ENCODE measurements around the gene CCNI.
A peak's percentile ranks its signal among the peaks of the same experiment; 100 is the strongest.
"Not testable (repeated sequence)": the region's sequence is repeated elsewhere in the genome, so short reads cannot be mapped to it uniquely, and the experiment has no call there.

The CCNI gene

DNA sequence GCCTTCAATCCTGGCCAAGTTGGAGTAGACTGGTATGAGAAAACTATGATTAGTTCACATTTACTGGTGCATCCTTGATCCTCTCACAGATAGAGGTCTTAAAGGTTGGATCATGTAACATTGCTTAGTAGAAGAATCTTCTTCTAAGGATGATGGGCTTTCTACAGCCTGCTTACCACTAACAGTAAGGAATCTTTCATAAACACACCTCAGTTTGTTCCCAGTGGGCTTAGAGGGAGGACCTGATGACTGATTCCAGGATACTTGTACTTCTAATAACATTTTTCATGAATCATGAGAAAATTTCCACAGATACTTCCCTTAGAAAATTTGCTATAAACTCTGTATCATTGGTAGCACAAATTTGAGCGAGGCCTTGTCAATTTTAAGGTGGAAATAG lies 40.6 kb downstream of the CCNI start:
- Mint-ChIP-seq H3K9me3 (no peaks in the 10 kb centered on the region), H3K36me3 (ENCODE audit: low read depth) (peaks cover 76% of the 10 kb centered on the region), H3K4me3 (no peak overlapping the region), H3K27me3 (ENCODE audit: low read depth) (no peaks in the 10 kb centered on the region), H3K27ac (peak overlapping the region in 1 of 3 experiments; percentile 63), H3K4me1 (peaks cover 8% of the 10 kb centered on the region)
- TF ChIP-seq, protein P1, sequence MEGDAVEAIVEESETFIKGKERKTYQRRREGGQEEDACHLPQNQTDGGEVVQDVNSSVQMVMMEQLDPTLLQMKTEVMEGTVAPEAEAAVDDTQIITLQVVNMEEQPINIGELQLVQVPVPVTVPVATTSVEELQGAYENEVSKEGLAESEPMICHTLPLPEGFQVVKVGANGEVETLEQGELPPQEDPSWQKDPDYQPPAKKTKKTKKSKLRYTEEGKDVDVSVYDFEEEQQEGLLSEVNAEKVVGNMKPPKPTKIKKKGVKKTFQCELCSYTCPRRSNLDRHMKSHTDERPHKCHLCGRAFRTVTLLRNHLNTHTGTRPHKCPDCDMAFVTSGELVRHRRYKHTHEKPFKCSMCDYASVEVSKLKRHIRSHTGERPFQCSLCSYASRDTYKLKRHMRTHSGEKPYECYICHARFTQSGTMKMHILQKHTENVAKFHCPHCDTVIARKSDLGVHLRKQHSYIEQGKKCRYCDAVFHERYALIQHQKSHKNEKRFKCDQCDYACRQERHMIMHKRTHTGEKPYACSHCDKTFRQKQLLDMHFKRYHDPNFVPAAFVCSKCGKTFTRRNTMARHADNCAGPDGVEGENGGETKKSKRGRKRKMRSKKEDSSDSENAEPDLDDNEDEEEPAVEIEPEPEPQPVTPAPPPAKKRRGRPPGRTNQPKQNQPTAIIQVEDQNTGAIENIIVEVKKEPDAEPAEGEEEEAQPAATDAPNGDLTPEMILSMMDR (IDR thresholded peaks at IDR 0.05; ENCODE audit: unreplicated experiment in 3 of 3): no peak

DNA sequence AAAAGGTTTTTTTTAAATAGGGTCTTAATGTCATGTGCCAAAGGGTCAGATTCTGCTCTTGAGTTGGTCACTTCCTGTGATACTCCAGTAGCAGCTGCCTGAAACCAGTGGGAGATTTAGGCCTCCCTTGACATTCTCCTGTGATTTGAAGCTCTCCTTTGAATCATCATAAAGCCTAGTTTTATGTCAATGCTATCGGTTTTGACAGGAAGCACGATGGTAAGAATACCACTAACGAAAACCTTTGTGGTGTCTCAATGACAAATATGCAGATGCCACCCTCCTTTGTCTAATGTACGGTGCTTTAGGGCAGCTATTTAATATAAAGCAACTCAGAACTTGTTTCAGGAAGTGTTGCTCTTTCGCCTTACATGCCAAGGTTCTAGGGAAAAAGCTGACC lies 44.2 kb downstream of the CCNI start:
- Mint-ChIP-seq H3K9me3 (no peaks in the 10 kb centered on the region), H3K4me1 (peaks cover 8% of the 10 kb centered on the region), H3K27ac (peak overlapping the region in 2 of 3 experiments; percentile 15 to 59), H3K36me3 (ENCODE audit: low read depth) (peaks cover 85% of the 10 kb centered on the region), H3K4me3 (no peak overlapping the region), H3K27me3 (ENCODE audit: low read depth) (no peaks in the 10 kb centered on the region)
- TF ChIP-seq, protein P1 (IDR thresholded peaks at IDR 0.05; ENCODE audit: unreplicated experiment in 3 of 3): no peak

DNA sequence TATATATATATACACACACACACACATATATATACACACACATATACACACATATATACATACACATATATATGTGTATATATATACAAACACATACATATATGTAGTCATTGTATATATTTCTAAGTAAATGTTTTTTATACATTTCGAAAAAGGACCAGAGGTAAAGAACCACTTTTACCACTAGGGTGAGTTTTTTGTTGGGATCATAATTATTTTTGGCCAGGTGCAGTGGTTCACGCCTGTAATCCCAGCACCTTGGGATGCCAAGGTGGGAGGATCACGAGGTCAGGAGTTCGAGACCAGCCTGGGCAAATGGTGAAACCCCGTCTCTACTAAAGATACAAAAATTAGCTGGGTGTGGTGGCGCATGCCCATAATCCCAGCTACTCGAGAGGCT lies 46.0 kb downstream of the CCNI start:
- H3K4me1 Mint-ChIP-seq; H3K27me3 Mint-ChIP-seq (ENCODE audit: low read depth); H3K9me3 Mint-ChIP-seq; H3K4me3 Mint-ChIP-seq; H3K27ac Mint-ChIP-seq: not testable (repeated sequence)
- H3K36me3 Mint-ChIP-seq (ENCODE audit: low read depth): peaks cover 89% of the 10 kb centered on the region

DNA sequence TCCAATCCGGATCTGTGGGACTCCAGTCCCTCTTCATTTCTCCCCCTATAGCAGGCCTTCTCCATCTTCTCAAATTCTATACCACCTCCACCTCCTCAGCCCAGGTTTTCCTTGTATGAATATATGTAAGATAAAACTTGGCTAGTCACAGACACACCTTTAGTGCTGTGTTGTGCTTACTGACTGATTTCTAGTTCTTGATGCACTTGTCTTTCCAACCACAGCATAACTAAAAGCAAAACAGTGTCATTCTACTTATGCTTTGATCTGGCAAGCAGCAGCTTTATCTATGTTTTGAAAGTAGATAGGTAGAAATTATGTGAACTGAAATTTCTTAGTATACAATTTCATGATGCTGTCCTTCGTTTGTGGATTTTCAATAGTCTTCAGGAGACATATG lies 47.5 kb downstream of the CCNI start:
- no peaks in the 10 kb centered on the region for H3K9me3 Mint-ChIP-seq

DNA sequence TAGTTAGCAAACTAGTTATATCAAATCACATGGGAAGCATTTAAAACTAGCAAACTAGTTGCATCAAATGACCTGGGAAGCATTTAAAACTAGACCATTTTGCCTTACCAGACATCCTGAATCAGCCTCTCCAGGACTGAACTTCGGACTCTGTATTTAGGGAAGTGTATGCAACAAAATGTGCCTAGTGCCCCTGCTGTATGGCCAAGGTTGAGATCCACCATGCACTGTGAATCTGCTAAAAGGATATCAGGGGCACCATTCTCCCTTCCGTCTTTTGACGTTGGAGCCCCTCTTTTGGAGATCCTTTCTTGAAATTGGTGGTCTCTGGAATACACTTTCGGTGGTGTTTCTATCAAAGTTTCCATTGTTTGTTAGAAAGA lies 49.5 kb downstream of the CCNI start:
- Mint-ChIP-seq H3K4me3 (no peak overlapping the region), H3K36me3 (ENCODE audit: low read depth) (peaks cover 90% of the 10 kb centered on the region)
- TF ChIP-seq, protein P1 (IDR thresholded peaks at IDR 0.05; ENCODE audit: unreplicated experiment in 3 of 3): no peak

More for the DNA sequence above, 47.5 kb downstream of the CCNI start:
- H3K4me3 Mint-ChIP-seq: no peak overlapping the region
- no peak overlapping the region for H3K27ac Mint-ChIP-seq
- no peaks in the 10 kb centered on the region for H3K27me3 Mint-ChIP-seq (ENCODE audit: low read depth)
- H3K4me1 Mint-ChIP-seq: peaks cover 13% of the 10 kb centered on the region
- H3K36me3 Mint-ChIP-seq (ENCODE audit: low read depth): peaks cover 94% of the 10 kb centered on the region
- TF ChIP-seq, protein P1 (IDR thresholded peaks at IDR 0.05; ENCODE audit: unreplicated experiment in 3 of 3): no peak

DNA sequence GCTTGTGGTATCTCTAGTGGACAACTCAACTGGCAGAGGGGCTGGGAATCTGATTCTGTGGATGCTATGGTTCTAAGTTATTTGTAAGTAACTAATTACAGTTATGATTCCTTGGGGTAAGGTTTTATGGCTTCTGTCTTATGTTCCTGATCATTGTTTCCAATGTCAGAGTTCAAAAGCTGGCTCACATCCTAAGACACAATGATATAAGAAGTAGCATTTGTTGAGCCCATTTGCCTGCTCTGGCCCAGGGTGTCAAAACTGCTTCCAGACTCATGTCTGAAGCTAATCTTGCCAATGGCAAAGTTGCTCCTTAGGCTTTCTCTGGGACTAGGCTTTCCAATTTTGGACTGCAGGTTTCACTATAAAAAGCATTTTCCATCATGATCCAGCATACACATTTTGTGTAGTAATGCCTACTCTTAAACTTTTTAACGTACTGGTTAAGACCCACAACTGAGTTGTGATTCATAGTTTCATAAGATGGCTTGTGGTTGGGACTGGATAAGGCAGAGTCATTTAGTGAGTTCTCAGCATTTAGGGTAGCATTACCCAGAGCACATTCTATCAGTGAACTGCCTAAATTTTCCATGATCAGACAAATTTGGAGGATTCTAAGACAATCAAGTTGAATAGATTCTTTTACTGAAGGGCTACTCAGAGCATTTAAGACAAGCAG lies 50.0 kb downstream of the CCNI start:
- no peaks in the 10 kb centered on the region for H3K9me3 Mint-ChIP-seq
- peak overlapping the region in 1 of 3 experiments; percentile 71 for H3K27ac Mint-ChIP-seq
- H3K4me3 Mint-ChIP-seq: no peak overlapping the region
- peaks cover 24% of the 10 kb centered on the region for H3K4me1 Mint-ChIP-seq
- no peaks in the 10 kb centered on the region for H3K27me3 Mint-ChIP-seq (ENCODE audit: low read depth)
- peaks cover 90% of the 10 kb centered on the region for H3K36me3 Mint-ChIP-seq (ENCODE audit: low read depth)
- TF ChIP-seq, protein P1 (IDR thresholded peaks at IDR 0.05; ENCODE audit: unreplicated experiment in 3 of 3): no peak

More for the DNA sequence above, 49.5 kb downstream of the CCNI start:
- no peak overlapping the region for H3K27ac Mint-ChIP-seq
- H3K4me1 Mint-ChIP-seq: peaks cover 19% of the 10 kb centered on the region
- no peaks in the 10 kb centered on the region for H3K27me3 Mint-ChIP-seq (ENCODE audit: low read depth)
- H3K9me3 Mint-ChIP-seq: no peaks in the 10 kb centered on the region

Measured in nephron (organoid).